DOHH2 (cell line): Measurements from ENCODE around the gene PLPP3.

Experiments used
- H3F3A ChIP-seq: fragments of 200-600 bp; sonication (generic), shearing (Covaris generic); 2 replicates; pipeline ENCODE4 v1.6.0; 2016; ENCODE audit warnings: antibody characterized with exemption, mild to moderate bottlenecking; ENCODE audit not compliant: control insufficient read depth, insufficient read depth
- H3K27ac ChIP-seq: fragments of 200-600 bp; sonication (generic); 2 replicates; pipeline ENCODE4 v1.5.1; 2014; ENCODE audit warnings: low read depth, mild to moderate bottlenecking, low read length, moderate library complexity
- H3K27me3 ChIP-seq: fragments of 200-600 bp; sonication (generic); 2 replicates; pipeline ENCODE4 v1.6.1; 2014; ENCODE audit warnings: mild to moderate bottlenecking, low read length, mixed read lengths; ENCODE audit not compliant: control insufficient read depth
- H3K36me3 ChIP-seq: fragments of 200-600 bp; sonication (generic); 2 replicates; pipeline ENCODE4 v1.6.1; 2014; ENCODE audit warnings: mild to moderate bottlenecking, low read length, moderate library complexity, mixed read lengths; ENCODE audit not compliant: control insufficient read depth
- H3K4me1 ChIP-seq: fragments of 200-600 bp; sonication (generic); 2 replicates; pipeline ENCODE4 v1.6.1; 2014; ENCODE audit warnings: mild to moderate bottlenecking, low read length, mixed read lengths; ENCODE audit not compliant: control insufficient read depth
- H3K4me2 ChIP-seq: fragments of 200-600 bp; sonication (generic); 2 replicates; pipeline ENCODE4 v1.6.0; 2014; ENCODE audit warnings: mild to moderate bottlenecking, low read length, moderate library complexity
- H3K4me3 ChIP-seq: fragments of 200-600 bp; sonication (generic); 2 replicates; pipeline ENCODE4 v1.5.1; 2014; ENCODE audit warnings: mild to moderate bottlenecking, low read length, mixed read lengths
- H3K79me2 ChIP-seq: fragments of 200-600 bp; sonication (generic); 2 replicates; pipeline ENCODE4 v1.6.1; 2014; ENCODE audit warnings: mild to moderate bottlenecking, low read length, mixed read lengths; ENCODE audit not compliant: control insufficient read depth
- H3K9me2 ChIP-seq: fragments of 200-600 bp; sonication (generic); replicated peaks from 2 replicates; pipeline ENCODE4 v1.6.1; 2014; ENCODE audit warnings: mild to moderate bottlenecking, low read length, mixed read lengths; ENCODE audit not compliant: control insufficient read depth
- H3K9me3 ChIP-seq: fragments of 200-600 bp; sonication (generic); 2 replicates; pipeline ENCODE4 v1.6.1; 2014; ENCODE audit warnings: antibody characterized with exemption, low read length, mixed read lengths; ENCODE audit not compliant: control insufficient read depth, insufficient read depth
- H4K20me1 ChIP-seq: fragments of 200-600 bp; sonication (generic); 2 replicates; pipeline ENCODE4 v1.6.0; 2014; ENCODE audit warnings: low read depth, mild to moderate bottlenecking, antibody characterized with exemption, low read length, moderate library complexity; ENCODE audit not compliant: control insufficient read depth, insufficient read depth
- EZH2phosphoT487 ChIP-seq: fragments of 200-600 bp; sonication (generic); IDR thresholded peaks from 2 replicates; pipeline ENCODE4 v1.6.1; 2017; ENCODE audit warnings: borderline replicate concordance, mild to moderate bottlenecking, antibody characterized with exemption, low read length, moderate library complexity, mixed read lengths
- TF ChIP-seq, protein P1 (sequence below): fragments of 200-600 bp; sonication (generic); IDR thresholded peaks from one replicate; pipeline ENCODE4 v1.5.1; 2014; ENCODE audit warnings: antibody characterized with exemption, mild to moderate bottlenecking, low read depth, low read length; ENCODE audit not compliant: poor library complexity, severe bottlenecking

PLPP3 gene

DNA sequence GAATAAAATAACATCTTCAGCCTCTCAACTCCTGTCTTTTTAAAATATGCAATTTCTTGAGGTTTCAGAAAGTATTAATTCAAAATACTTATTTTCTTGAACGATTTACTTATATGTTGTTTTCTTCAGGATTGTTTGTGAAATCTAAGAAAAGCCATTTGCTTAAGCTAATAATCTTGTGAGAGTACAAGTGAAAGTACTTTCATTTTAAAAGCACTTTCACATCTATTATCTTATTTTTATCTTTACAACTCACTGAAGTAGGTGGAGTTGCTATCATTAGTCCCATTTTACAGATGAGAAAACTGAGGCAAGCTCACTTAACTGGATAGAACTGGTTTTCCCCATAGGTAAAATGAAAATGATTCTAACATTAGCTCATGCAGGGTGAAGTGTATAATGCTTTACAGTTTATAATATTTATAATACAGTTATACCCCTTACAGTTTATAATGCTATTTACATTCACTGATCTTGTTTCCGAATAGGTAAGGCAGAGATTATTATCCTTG, 4.7 kb upstream of the PLPP3 start:
- Histone ChIP-seq H4K20me1 (no peaks in the 10 kb centered on the region), H3K9me3 (no peaks in the 10 kb centered on the region), H3K4me3 (no peak overlapping the region), H3F3A (no peaks in the 10 kb centered on the region), H3K27me3 (peaks cover 7% of the 10 kb centered on the region), H3K27ac (no peak overlapping the region), H3K36me3 (no peaks in the 10 kb centered on the region), H3K4me2 (no peak overlapping the region), H3K4me1 (peaks cover 3% of the 10 kb centered on the region; the same call in 1 of the 2 replicates), H3K9me2 (no peaks in the 10 kb centered on the region), H3K79me2 (no peaks in the 10 kb centered on the region)
- TF ChIP-seq, protein P1, sequence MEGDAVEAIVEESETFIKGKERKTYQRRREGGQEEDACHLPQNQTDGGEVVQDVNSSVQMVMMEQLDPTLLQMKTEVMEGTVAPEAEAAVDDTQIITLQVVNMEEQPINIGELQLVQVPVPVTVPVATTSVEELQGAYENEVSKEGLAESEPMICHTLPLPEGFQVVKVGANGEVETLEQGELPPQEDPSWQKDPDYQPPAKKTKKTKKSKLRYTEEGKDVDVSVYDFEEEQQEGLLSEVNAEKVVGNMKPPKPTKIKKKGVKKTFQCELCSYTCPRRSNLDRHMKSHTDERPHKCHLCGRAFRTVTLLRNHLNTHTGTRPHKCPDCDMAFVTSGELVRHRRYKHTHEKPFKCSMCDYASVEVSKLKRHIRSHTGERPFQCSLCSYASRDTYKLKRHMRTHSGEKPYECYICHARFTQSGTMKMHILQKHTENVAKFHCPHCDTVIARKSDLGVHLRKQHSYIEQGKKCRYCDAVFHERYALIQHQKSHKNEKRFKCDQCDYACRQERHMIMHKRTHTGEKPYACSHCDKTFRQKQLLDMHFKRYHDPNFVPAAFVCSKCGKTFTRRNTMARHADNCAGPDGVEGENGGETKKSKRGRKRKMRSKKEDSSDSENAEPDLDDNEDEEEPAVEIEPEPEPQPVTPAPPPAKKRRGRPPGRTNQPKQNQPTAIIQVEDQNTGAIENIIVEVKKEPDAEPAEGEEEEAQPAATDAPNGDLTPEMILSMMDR, result no peak
- no peak for TF ChIP-seq EZH2phosphoT487

DNA sequence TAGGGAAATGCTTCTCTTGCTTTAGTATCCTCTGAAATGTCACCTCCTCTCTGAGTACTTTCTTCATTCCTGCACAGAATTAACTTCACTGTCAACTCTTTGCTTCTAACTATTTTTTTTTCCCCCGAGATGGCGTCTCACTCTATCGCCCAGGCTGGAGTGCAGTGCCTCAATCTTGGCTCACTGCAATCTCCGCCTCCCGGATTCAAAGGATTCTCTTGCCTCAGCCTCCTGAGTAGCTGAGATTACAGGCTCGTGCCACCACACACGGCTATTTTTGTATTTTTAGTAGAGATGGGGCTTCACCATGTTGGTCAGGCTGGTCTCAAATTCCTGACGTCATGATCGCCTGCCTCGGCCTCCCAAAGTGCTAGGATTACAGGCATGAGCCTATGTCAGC, 1.4 kb upstream of the PLPP3 start:
- Histone ChIP-seq H4K20me1 (no peaks in the 10 kb centered on the region), H3K36me3 (no peaks in the 10 kb centered on the region), H3K4me1 (peaks cover 26% of the 10 kb centered on the region), H3K4me3 (no peak overlapping the region), H3K79me2 (no peaks in the 10 kb centered on the region), H3K9me2 (no peaks in the 10 kb centered on the region), H3F3A (no peaks in the 10 kb centered on the region), H3K4me2 (no peak overlapping the region), H3K9me3 (no peaks in the 10 kb centered on the region), H3K27me3 (peaks cover 26% of the 10 kb centered on the region), H3K27ac (no peak overlapping the region)
- TF ChIP-seq, protein P1, result no peak
- TF ChIP-seq EZH2phosphoT487, result no peak

DNA sequence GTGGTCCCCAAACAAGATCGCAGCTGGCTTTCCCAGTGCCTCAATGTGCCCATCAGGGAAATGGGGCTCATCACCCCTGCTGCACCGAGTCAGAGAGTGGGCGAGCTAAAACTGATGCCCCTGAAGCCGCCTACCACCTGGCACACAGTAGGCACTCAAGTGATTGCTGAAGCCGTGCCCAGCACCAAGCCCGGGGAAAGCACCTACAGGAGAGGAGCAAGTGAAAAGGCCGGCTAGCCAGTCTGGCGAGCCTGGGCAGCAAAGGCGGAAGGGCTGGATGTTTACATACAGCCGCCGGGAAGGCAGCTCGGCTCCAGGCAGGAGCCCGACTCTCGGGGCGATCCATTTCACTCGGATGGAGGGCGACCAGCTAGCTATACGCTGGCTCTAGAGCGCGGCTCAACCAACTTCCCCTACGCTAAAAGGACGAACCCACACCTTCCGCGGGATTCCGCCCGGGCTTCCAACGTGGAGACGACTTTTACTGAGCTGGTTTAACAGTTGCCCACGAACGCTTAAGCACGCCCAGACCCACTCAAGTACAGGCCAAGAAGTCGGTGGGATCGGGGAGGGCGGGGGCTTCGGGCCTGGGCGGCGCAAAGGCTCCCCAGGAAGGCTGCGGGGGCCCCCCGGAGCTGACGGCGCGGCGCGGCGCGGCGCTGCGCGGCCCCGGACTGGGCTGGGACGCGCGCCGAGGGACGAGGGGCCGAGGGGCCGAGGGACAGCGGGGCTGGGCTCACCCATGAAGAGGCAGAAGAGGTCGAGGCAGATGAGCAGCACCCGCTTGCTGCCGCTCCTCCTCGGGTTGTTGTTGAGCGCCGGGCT, 1.0 kb downstream of the PLPP3 start:
- peaks cover 26% of the 10 kb centered on the region for H3K4me1 ChIP-seq
- peak overlapping the region; percentile 70 for H3K4me2 ChIP-seq
- H3K27me3 ChIP-seq, result peaks cover 26% of the 10 kb centered on the region
- no peaks in the 10 kb centered on the region for H3K9me2 ChIP-seq
- no peaks in the 10 kb centered on the region for H3K79me2 ChIP-seq
- H3F3A ChIP-seq, result no peaks in the 10 kb centered on the region
- no peaks in the 10 kb centered on the region for H3K36me3 ChIP-seq
- H3K9me3 ChIP-seq, result no peaks in the 10 kb centered on the region
- no peak overlapping the region for H3K27ac ChIP-seq
- peak overlapping the region; percentile 73 for H3K4me3 ChIP-seq
- TF ChIP-seq, protein P1, result no peak
- TF ChIP-seq EZH2phosphoT487, result no peak
- no peaks in the 10 kb centered on the region for H4K20me1 ChIP-seq
